ENCODE results near the gene NYNRIN. TPM values are rescaled to one million over a fixed set of nuclear protein-coding genes. Genes with fewer than 3 reads are reported as not detected.

Gene NYNRIN
- total and polyA plus RNA-seq, 2 donors (not counting 3 experiments of a cell fraction or from before 2014, with no cell fraction given) = 37.2 to 42.8 TPM

DNA sequence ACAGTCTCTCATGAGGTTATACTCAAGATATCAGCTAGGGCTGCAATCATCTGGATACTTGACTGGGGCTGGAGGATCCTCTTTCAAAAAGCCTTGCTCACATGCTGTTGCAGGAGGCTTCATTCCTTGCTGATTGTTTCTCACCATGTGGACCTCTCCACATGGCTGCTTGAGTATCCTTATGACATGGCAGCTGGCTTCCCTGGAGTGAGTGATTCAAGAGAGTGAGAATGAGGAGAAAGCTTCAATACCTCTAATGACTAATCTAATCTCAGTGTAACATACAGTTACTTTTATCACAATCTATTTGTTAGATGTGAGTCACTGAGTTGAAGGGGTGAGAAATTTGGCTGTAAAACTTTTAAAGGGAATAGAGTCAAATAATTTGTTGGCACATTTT, 58.2 kb downstream of the NYNRIN start:
- no peaks in the 10 kb centered on the region for H3K9me3 ChIP-seq (replicated peaks; ENCODE audit: control insufficient read depth, insufficient read depth, low read length)
- ChIA-PET POLR2A (no interaction called here), CTCF (no interaction called here)
- H3K9me1 ChIP-seq (replicated peaks; ENCODE audit: control insufficient read depth, extremely low read depth, insufficient read depth, low read length) = no peaks in the 10 kb centered on the region
- FAIRE-seq (no peak), DNase-seq (ENCODE audit: low read depth, low spot score) (no peak)
- no peaks in the 10 kb centered on the region for H3K27me3 ChIP-seq (ENCODE audit: control insufficient read depth in 2 of 2, insufficient read depth in 2 of 2, low read length in 2 of 2)
- TF ChIP-seq, protein P1, sequence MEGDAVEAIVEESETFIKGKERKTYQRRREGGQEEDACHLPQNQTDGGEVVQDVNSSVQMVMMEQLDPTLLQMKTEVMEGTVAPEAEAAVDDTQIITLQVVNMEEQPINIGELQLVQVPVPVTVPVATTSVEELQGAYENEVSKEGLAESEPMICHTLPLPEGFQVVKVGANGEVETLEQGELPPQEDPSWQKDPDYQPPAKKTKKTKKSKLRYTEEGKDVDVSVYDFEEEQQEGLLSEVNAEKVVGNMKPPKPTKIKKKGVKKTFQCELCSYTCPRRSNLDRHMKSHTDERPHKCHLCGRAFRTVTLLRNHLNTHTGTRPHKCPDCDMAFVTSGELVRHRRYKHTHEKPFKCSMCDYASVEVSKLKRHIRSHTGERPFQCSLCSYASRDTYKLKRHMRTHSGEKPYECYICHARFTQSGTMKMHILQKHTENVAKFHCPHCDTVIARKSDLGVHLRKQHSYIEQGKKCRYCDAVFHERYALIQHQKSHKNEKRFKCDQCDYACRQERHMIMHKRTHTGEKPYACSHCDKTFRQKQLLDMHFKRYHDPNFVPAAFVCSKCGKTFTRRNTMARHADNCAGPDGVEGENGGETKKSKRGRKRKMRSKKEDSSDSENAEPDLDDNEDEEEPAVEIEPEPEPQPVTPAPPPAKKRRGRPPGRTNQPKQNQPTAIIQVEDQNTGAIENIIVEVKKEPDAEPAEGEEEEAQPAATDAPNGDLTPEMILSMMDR (IDR thresholded peaks at IDR 0.05; ENCODE audit: extremely low read depth in 1 of 2, insufficient read depth in 1 of 2, low read depth in 1 of 2, low read length in 2 of 2) = no peak
- TF ChIP-seq, protein P2, sequence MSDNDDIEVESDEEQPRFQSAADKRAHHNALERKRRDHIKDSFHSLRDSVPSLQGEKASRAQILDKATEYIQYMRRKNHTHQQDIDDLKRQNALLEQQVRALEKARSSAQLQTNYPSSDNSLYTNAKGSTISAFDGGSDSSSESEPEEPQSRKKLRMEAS (IDR thresholded peaks at IDR 0.05; ENCODE audit: insufficient read depth, insufficient read length) = no peak
- TF ChIP-seq JUN (IDR thresholded peaks at IDR 0.05; ENCODE audit: borderline replicate concordance, insufficient read depth, insufficient read length, low read depth) (no peak), POLR2AphosphoS5 (IDR thresholded peaks at IDR 0.05; ENCODE audit: insufficient read depth, low read depth, low read length) (no peak), GATA2 (IDR thresholded peaks at IDR 0.05; ENCODE audit: insufficient read depth, insufficient read length, low read depth, low read length) (no peak), MYC (IDR thresholded peaks at IDR 0.05; ENCODE audit: low read depth, low read length) (no peak), FOS (IDR thresholded peaks at IDR 0.05; ENCODE audit: borderline replicate concordance, insufficient read depth, low read length) (no peak), EZH2 (IDR thresholded peaks at IDR 0.05; ENCODE audit: borderline replicate concordance, low read depth, low read length, severe bottlenecking) (no peak), POLR2A (IDR thresholded peaks at IDR 0.05; ENCODE audit: low read depth, low read length) (no peak)
- no peaks in the 10 kb centered on the region for H3K4me1 ChIP-seq (ENCODE audit: control insufficient read depth, extremely low read depth, insufficient read depth, low read length)
- no peak overlapping the region for H3K27ac ChIP-seq (ENCODE audit: insufficient read depth, low read depth, low read length)
- H3K9ac ChIP-seq (replicated peaks; ENCODE audit: extremely low read depth, insufficient read depth, low read length) = no peak overlapping the region
- no peaks in the 10 kb centered on the region for H3K36me3 ChIP-seq (ENCODE audit: control insufficient read depth in 2 of 2, extremely low read depth in 1 of 2, insufficient read depth in 2 of 2, low read length in 2 of 2)
- H4K20me1 ChIP-seq (replicated peaks; ENCODE audit: control insufficient read depth, extremely low read depth, insufficient read depth, low read length) = no peaks in the 10 kb centered on the region
- BruUV-seq (replicated peaks) = no TSS peak
- no peak overlapping the region for H3K4me2 ChIP-seq (ENCODE audit: insufficient read depth, low read length)
- intact Hi-C loops (cut with micrococcal nuclease) (no loop called here), dilution Hi-C loops (cut with MboI; ENCODE audit: extremely low pct_ligation_motif_present, low sequenced_read_pairs) (no loop called here)
- H2AFZ ChIP-seq (ENCODE audit: low read depth, low read length) = no peak overlapping the region
- no peak overlapping the region for H3K4me3 ChIP-seq (replicated peaks in 1 of 3; ENCODE audit: insufficient read depth in 1 of 3, low read depth in 1 of 3, low read length in 3 of 3)
- H3K79me2 ChIP-seq (ENCODE audit: control insufficient read depth, insufficient read depth, low read length) = no peaks in the 10 kb centered on the region

Data from endothelial cell of umbilical vein (primary cell).